ENCODE results near the gene ABCC6.

GRCh38 chr16:16099320-16099719 lies 124.0 kb downstream of the ABCC6 start:
- TF ChIP-seq CTCF (IDR thresholded peaks at IDR 0.05 in 4 of 5, conservative IDR thresholded peaks at IDR 0.05 in 1 of 5) (no peak), POLR2A (IDR thresholded peaks at IDR 0.05) (no peak)
